HG02973 (cell line): ENCODE measurements around the gene CSNK1A1L.

Experiments used
- ATAC-seq: cut with Tn5 transposase; IDR thresholded peaks from one replicate; pipeline ENCODE4 v1.9.1; 2021; ENCODE audit warnings: moderate library complexity; ENCODE audit not compliant: unreplicated experiment

The CSNK1A1L gene

DNA sequence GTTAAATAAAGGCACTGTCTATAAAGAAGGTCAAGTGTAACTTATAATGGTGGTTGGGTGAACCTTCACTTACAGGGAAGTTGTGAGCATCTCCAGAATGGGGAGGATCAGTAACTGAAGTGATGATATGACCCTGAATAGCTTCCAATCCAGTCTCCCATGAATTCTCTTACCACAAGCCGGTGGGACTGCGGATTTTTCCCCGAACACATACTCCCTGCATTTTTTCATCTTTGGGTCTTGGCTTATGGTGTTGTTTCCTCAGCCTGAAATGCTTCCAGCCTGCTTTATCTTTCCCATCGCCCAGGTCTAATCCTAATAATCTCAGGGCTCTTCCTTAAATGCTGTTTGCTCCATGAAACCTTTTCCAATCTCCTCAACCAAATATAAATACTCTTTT lies 2.0 kb upstream of the CSNK1A1L start:
- ATAC-seq, result no peak

- ATAC-seq, result no peak
These were observed 1.2 kb upstream of the CSNK1A1L start for GRCh38 chr13:37106642-37107041.

- no peak for ATAC-seq
These were observed 2.6 kb downstream of the CSNK1A1L start for GRCh38 chr13:37102896-37103295.

- ATAC-seq, result no peak
These were observed 4.3 kb downstream of the CSNK1A1L start for GRCh38 chr13:37101201-37101600.

GRCh38 chr13:37100731-37101130 lies 4.7 kb downstream of the CSNK1A1L start:
- no peak for ATAC-seq

DNA sequence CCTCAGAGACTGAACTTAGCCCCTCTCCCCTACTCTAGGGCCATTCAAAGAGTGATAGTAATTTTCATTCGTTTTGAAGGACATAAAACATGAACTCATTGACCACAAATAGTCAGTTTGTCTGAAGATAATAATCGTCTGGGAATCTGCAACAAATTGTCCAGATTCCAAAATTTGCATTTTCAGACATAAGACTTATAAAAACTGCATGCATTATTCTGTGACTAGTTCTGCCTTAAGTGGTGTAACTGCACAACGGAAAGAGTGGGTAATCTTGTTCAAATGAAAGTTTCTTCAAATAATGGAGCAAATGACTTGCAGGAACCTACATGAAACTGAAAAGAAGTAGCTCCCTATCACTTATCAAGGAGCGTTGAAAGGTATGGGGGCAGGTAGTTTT lies 8.4 kb downstream of the CSNK1A1L start:
- no peak for ATAC-seq

DNA sequence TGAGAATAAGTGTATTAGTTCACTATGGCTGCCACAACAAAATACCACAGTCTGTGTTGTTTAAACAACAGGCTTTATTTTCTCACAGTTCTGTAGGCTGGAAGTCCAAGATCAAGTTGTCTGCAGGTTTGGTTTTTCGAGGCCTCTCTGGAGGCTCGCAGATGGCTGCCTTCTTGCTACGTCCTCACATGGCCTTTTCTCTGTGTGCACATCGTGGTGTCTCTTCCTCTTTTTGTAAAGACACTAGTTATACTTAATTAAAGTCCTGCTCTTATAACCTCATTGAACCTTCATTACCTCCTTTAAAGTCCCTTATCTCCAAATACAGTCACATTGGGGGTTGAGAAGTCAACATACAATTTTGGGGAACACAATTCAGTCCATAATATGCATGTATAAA lies 10.6 kb downstream of the CSNK1A1L start:
- ATAC-seq, result no peak

GRCh38 chr13:37094099-37094498 lies 11.4 kb downstream of the CSNK1A1L start:
- no peak for ATAC-seq

DNA sequence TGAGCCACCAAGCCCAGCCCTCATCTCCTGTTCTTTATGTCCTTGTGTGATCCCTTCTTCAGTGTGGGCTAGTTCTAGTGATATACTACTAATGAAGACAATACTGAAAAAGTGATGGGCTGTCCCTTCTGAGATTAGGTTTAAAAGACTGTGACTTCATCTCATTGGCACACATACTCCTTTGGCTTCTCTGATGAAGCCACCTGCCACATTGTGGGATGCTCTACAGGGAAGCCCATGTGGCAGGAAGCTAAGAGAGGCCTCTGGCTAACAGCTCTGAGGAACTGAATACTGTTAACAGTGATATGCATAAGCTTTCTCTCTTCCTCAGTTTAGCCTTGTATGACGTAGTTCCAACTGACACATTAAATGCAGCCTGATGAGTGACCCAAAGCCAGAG lies 13.6 kb downstream of the CSNK1A1L start:
- no peak for ATAC-seq

DNA sequence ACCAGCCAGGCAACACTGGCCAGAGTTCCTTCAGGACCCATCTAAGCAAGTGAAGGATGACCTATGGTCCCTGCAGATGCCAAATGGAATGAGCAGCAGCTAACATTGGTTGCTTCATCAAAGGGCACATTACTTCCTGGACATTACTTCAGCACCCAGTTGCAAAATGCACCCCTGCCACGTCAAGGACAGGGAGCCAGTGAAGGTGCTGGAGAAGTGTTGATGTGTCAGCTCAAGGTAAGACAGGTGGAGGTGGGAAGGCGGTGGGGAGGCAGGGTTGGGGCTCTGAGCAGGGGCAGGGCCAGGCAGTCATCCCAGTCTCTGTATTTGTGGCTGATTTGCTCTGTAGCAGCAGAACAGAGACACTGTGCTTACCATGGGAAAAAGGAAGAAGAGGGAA lies 14.6 kb downstream of the CSNK1A1L start:
- ATAC-seq, result no peak

- no peak for ATAC-seq
These were observed 16.0 kb downstream of the CSNK1A1L start for GRCh38 chr13:37089495-37089894.

DNA sequence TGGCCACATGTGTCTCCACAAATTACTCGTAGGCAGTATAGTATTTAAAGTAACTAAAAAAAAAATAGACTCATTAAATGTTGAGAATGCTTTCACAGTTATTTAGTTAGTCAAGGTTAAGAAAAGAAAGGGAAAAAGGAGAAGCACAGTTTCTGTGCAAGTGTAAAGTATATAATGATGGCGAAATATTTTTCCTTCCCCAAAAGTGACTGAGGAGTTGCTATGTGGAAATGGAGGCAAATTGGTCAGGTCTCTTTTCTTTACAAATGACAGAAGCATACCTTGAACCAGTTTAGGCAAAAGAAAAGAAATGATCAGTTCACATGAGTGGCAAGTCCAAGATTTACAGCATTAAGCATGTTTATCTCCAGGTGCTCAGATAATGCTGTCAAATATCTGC lies 18.0 kb downstream of the CSNK1A1L start:
- ATAC-seq, result no peak

DNA sequence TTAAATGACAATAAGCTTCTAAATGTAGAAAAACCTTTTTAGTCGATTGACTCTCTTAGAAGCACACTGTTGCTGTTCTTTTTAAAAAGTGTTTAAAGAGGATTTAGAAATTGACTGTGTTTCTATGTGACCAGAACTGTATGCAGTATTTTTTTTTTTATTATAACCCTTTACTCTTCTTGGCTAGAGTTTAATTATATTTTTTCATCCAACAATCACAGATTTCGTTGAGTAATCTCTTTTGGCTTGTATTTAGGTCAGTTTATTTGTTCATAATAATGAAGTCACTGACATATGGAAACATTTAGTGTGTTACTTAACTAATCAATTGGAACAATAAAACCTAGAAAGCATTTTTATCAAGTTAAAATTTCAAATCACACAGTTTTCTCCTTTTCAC lies 19.9 kb downstream of the CSNK1A1L start:
- no peak for ATAC-seq

- no peak for ATAC-seq
These were observed 28.6 kb downstream of the CSNK1A1L start for GRCh38 chr13:37076818-37077217.

DNA sequence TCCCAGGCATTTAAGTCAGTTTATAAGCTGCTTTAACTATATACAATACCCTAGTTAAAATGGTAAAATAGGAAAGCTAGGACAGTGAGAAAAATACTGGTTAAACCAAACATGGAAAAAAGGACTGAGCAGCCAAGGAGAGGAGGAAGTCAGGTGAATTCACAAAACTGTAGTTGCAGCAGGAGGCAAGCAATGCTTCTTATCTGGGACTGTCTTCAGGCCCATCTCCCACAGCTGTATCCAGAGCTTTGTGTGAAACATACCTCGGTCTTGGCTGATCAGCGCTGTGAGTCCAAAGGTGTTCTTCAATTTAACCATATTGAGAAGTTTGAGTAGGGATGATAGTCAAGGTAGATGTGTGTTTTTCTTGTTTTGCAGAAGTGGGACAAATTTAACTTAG lies 30.3 kb downstream of the CSNK1A1L start:
- no peak for ATAC-seq

- ATAC-seq, result no peak
These were observed 30.8 kb downstream of the CSNK1A1L start for GRCh38 chr13:37074703-37075102.

DNA sequence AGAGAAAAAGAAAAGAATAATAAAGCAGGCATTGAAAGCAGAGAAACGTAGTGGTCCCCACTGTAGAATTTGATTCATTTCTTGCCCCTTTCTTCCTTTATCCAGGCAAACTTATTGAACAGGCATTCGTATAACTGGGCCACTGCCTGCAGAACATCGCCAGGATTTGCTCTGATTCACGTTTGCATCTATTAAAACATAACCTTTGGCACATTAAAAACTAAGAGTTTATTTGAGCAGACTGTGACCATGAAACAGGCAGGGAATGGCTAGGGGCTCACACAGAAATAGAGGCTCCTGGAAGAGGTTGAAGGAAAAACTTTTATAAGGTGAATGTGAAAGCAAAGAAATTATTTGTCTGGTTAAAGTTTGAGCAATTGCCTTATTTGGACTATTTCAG lies 33.4 kb downstream of the CSNK1A1L start:
- no peak for ATAC-seq

DNA sequence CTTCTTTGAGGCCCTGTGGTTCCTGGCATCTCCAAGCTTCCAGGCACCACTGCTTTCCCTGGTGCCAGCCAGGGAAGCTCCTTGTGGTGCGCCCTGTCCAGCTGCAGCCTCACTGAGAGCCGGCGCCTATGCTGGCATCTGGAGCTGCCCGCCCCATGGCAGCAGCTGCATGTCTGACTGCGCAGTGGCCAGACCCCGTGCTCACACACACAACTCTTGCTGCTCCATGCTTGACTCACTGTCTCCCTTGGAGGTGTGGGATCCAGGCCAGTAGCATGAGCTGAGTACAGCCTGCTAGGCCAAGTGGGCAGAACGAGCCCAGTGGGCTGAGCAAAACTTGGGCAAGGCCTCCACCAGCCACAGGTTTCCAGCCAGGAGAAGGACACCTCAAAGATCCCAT lies 34.5 kb downstream of the CSNK1A1L start:
- ATAC-seq, result no peak

- ATAC-seq, result no peak
These were observed 35.2 kb downstream of the CSNK1A1L start for GRCh38 chr13:37070145-37070695.

DNA sequence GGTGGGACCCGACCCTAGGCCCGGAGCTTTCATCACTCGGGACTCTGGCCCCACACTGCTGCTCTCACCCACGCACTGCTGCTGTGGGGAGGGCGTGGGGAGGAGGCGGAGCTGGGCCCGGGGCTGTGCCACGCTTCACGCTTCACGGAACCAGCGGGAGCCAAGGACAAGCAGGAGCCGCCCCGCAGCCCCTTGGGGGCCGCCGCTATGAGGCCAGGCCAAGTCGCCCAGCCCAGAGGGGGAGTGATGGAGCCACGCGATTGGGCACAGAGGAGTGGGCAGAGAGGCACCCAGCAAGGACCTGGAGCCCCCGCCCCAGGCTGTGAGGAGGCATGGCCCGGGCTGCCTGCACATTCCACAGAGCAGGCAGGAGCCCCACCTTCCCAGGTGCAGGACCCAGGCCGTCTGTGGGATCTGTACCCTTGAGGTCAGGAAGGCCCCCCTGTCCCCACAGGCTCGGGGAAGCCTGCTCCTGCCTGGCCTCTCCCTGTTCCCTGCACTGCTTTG lies 35.8 kb downstream of the CSNK1A1L start:
- no peak for ATAC-seq

GRCh38 chr13:37068962-37069361 lies 36.5 kb downstream of the CSNK1A1L start:
- no peak for ATAC-seq

GRCh38 chr13:37067874-37068273 lies 37.6 kb downstream of the CSNK1A1L start:
- ATAC-seq, result no peak

- no peak for ATAC-seq
These were observed 39.5 kb downstream of the CSNK1A1L start for GRCh38 chr13:37065890-37066526.
